ENCODE data around the gene PCDHB13. TPM values are rescaled to one million over a fixed set of nuclear protein-coding genes. Genes with fewer than 3 reads are reported as not detected.

The PCDHB13 gene
- polyA plus RNA-seq, 2 donors = 0.29 to 0.33 TPM

GRCh38 chr5:141260458-141261237, 46.9 kb downstream of the PCDHB13 start:
- no peaks in the 10 kb centered on the region for H3K36me3 ChIP-seq (ENCODE audit: control insufficient read depth in 2 of 2, insufficient read depth in 2 of 2, low read length in 1 of 2)
- 63 to 67% methylated on average over 5 of the region's 5 CpGs for WGBS, 2 donors

GRCh38 chr5:141261238-141261546, 47.5 kb downstream of the PCDHB13 start:
- H3K36me3 ChIP-seq (ENCODE audit: control insufficient read depth in 2 of 2, insufficient read depth in 2 of 2, low read length in 1 of 2) = no peaks in the 10 kb centered on the region
- peaks cover 9 to 16% of the 10 kb centered on the region in 2 donors for H3K9me3 ChIP-seq (ENCODE audit: control insufficient read depth in 2 of 2, insufficient read depth in 1 of 2, low read depth in 1 of 2, low read length in 1 of 2)
- H3K27me3 ChIP-seq (ENCODE audit: control insufficient read depth in 1 of 2, insufficient read depth in 2 of 2, low read length in 2 of 2) = no peaks in the 10 kb centered on the region
- H3K4me1 ChIP-seq (ENCODE audit: control insufficient read depth in 2 of 2, insufficient read depth in 2 of 2, low read length in 1 of 2) = no peaks in the 10 kb centered on the region
- H3K27ac ChIP-seq (ENCODE audit: low read depth in 2 of 2, low read length in 1 of 2) = no peak overlapping the region
- WGBS, 2 donors = 54 to 59% methylated on average over 1 of the region's 1 CpG
- H3K4me3 ChIP-seq (ENCODE audit: low read depth in 1 of 2, low read length in 2 of 2) = no peak overlapping the region

More at GRCh38 chr5:141260458-141261237, 46.9 kb downstream of the PCDHB13 start:
- Histone ChIP-seq H3K27ac (ENCODE audit: low read depth in 2 of 2, low read length in 1 of 2) (no peak overlapping the region), H3K4me1 (ENCODE audit: control insufficient read depth in 2 of 2, insufficient read depth in 2 of 2, low read length in 1 of 2) (no peaks in the 10 kb centered on the region), H3K9me3 (ENCODE audit: control insufficient read depth in 2 of 2, insufficient read depth in 1 of 2, low read depth in 1 of 2, low read length in 1 of 2) (peaks cover 7 to 15% of the 10 kb centered on the region in 2 donors), H3K27me3 (ENCODE audit: control insufficient read depth in 1 of 2, insufficient read depth in 2 of 2, low read length in 2 of 2) (no peaks in the 10 kb centered on the region), H3K4me3 (ENCODE audit: low read depth in 1 of 2, low read length in 2 of 2) (no peak overlapping the region)

Other genes with a start within 250 kb of the PCDHB13 start
- gene PCDHAC2, start 247.4 kb upstream of the PCDHB13 start, polyA plus RNA-seq = under 1 TPM; 0.02 to 0.06 TPM
- not detected for gene PCDHB1, start 162.5 kb upstream of the PCDHB13 start, polyA plus RNA-seq
- under 1 TPM; 0.31 to 0.33 TPM for gene PCDHB2, start 119.3 kb upstream of the PCDHB13 start, polyA plus RNA-seq
- under 1 TPM; 0.10 to 0.14 TPM for gene PCDHB3, start 113.4 kb upstream of the PCDHB13 start, polyA plus RNA-seq
- gene PCDHB4, start 92.1 kb upstream of the PCDHB13 start, polyA plus RNA-seq = under 1 TPM; 0.20 to 0.36 TPM
- gene PCDHB5, start 78.7 kb upstream of the PCDHB13 start, polyA plus RNA-seq = under 1 TPM; 0.14 to 0.26 TPM
- gene PCDHB6, start 63.9 kb upstream of the PCDHB13 start, polyA plus RNA-seq = under 1 TPM; 0.06 to 0.09 TPM
- under 1 TPM; 0.02 to 0.14 TPM for gene PCDHB7, start 41.3 kb upstream of the PCDHB13 start, polyA plus RNA-seq
- under 1 TPM; 0.04 TPM for gene PCDHB8, start 36.1 kb upstream of the PCDHB13 start, polyA plus RNA-seq
- gene PCDHB16, start 31.5 kb upstream of the PCDHB13 start, polyA plus RNA-seq = under 1 TPM; 0.08 to 0.16 TPM
- gene PCDHB9, start 26.8 kb upstream of the PCDHB13 start, polyA plus RNA-seq = under 1 TPM; 0.16 to 0.18 TPM
- under 1 TPM; 0.10 to 0.44 TPM for gene PCDHB10, start 21.6 kb upstream of the PCDHB13 start, polyA plus RNA-seq
- under 1 TPM; 0.16 to 0.47 TPM for gene PCDHB11, start 14.3 kb upstream of the PCDHB13 start, polyA plus RNA-seq
- under 1 TPM; 0.08 to 0.15 TPM for gene PCDHB12, start 5.2 kb upstream of the PCDHB13 start, polyA plus RNA-seq
- gene PCDHB14, start 9.4 kb downstream of the PCDHB13 start, polyA plus RNA-seq = under 1 TPM; 0.67 to 0.88 TPM
- under 1 TPM; 0.37 to 0.80 TPM for gene PCDHB15, start 31.5 kb downstream of the PCDHB13 start, polyA plus RNA-seq
- gene SLC25A2, start 90.1 kb downstream of the PCDHB13 start, polyA plus RNA-seq = under 1 TPM; 0.05 to 0.29 TPM
- 10 to 100 TPM; 22.5 to 35.3 TPM for gene TAF7, start 106.9 kb downstream of the PCDHB13 start, polyA plus RNA-seq
- under 1 TPM; 0.13 to 0.22 TPM for gene PCDHGA1, start 116.6 kb downstream of the PCDHB13 start, polyA plus RNA-seq
- gene PCDHGA2, start 124.8 kb downstream of the PCDHB13 start, polyA plus RNA-seq = under 1 TPM; 0.14 to 0.27 TPM
- under 1 TPM; 0.08 to 0.12 TPM for gene PCDHGA3, start 129.9 kb downstream of the PCDHB13 start, polyA plus RNA-seq
- gene PCDHGB1, start 136.2 kb downstream of the PCDHB13 start, polyA plus RNA-seq = under 1 TPM; 0.19 to 0.39 TPM
- under 1 TPM; 0.11 to 0.12 TPM for gene PCDHGA4, start 141.1 kb downstream of the PCDHB13 start, polyA plus RNA-seq
- gene PCDHGB2, start 146.1 kb downstream of the PCDHB13 start, polyA plus RNA-seq = under 1 TPM; 0.20 to 0.39 TPM
- under 1 TPM; 0.14 to 0.28 TPM for gene PCDHGA5, start 150.2 kb downstream of the PCDHB13 start, polyA plus RNA-seq
- gene PCDHGB3, start 156.3 kb downstream of the PCDHB13 start, polyA plus RNA-seq = under 1 TPM; 0.13 to 0.37 TPM
- gene PCDHGA6, start 160.0 kb downstream of the PCDHB13 start, polyA plus RNA-seq = under 1 TPM; 0.36 to 0.63 TPM
- gene PCDHGA7, start 168.8 kb downstream of the PCDHB13 start, polyA plus RNA-seq = under 1 TPM; 0.24 to 0.53 TPM
- gene PCDHGB4, start 173.8 kb downstream of the PCDHB13 start, polyA plus RNA-seq = under 1 TPM; 0.36 to 0.37 TPM
- under 1 TPM; 0.06 to 0.29 TPM for gene PCDHGA8, start 178.7 kb downstream of the PCDHB13 start, polyA plus RNA-seq
- gene PCDHGB5, start 184.0 kb downstream of the PCDHB13 start, polyA plus RNA-seq = 1 to 10 TPM; 1.0 to 1.7 TPM
- gene PCDHGA9, start 188.9 kb downstream of the PCDHB13 start, polyA plus RNA-seq = under 1 TPM; 0.54 to 0.83 TPM
- under 1 TPM; 0.60 to 0.92 TPM for gene PCDHGB6, start 194.1 kb downstream of the PCDHB13 start, polyA plus RNA-seq
- 1 to 10 TPM; 1.1 to 1.2 TPM for gene PCDHGA10, start 199.1 kb downstream of the PCDHB13 start, polyA plus RNA-seq
- 1 to 10 TPM; 1.2 to 1.4 TPM for gene PCDHGB7, start 203.8 kb downstream of the PCDHB13 start, polyA plus RNA-seq
- under 1 TPM; 0.44 to 0.75 TPM for gene PCDHGA11, start 207.1 kb downstream of the PCDHB13 start, polyA plus RNA-seq
- under 1 TPM; 0.34 to 0.65 TPM for gene PCDHGA12, start 216.6 kb downstream of the PCDHB13 start, polyA plus RNA-seq

Data from esophagus (tissue), 2 donors.